Measurements from ENCODE around the gene SP7. TPM values are rescaled to one million over a fixed set of nuclear protein-coding genes. Genes with fewer than 3 reads are reported as not detected.
"Not testable (repeated sequence)": the region's sequence is repeated elsewhere in the genome, so short reads cannot be mapped to it uniquely, and the experiment has no call there.

SP7 gene
- total and polyA plus RNA-seq, 4 donors = 0.33 TPM; not detected in 3

- intact Hi-C loops (cut with DNase I) = no loop called here
- DNase-seq (no peak), ATAC-seq (ENCODE audit: low FRiP score) (no peak)
- Histone ChIP-seq H3K4me1 (ENCODE audit: control insufficient read depth in 1 of 2, insufficient read depth in 2 of 2, low read length in 2 of 2) (no peaks in the 10 kb centered on the region), H3K4me3 (ENCODE audit: low read length in 2 of 2) (no peak overlapping the region), H3K27ac (ENCODE audit: low read depth in 1 of 2, low read length in 2 of 2) (no peak overlapping the region), H3K9me3 (ENCODE audit: control insufficient read depth, low read length) (no peaks in the 10 kb centered on the region), H3K27me3 (ENCODE audit: control insufficient read depth in 1 of 2, insufficient read depth in 2 of 2, low read length in 1 of 2) (no peaks in the 10 kb centered on the region), H3K36me3 (ENCODE audit: control insufficient read depth in 1 of 2, insufficient read depth in 2 of 2, low read length in 1 of 2) (no peaks in the 10 kb centered on the region)
- WGBS, 2 donors = 84 to 85% methylated on average over 9 of the region's 9 CpGs
Measured at GRCh38 chr12:53340398-53340797, 4.2 kb upstream of the SP7 start.

- DNase-seq (no peak), ATAC-seq (ENCODE audit: low FRiP score) (no peak)
- H3K4me1 ChIP-seq (ENCODE audit: control insufficient read depth in 1 of 2, insufficient read depth in 2 of 2, low read length in 2 of 2) = no peaks in the 10 kb centered on the region
- WGBS, 2 donors = 42 to 45% methylated on average over 6 of the region's 6 CpGs
- H3K27ac ChIP-seq (ENCODE audit: low read depth in 1 of 2, low read length in 2 of 2) = no peak overlapping the region
- H3K4me3 ChIP-seq (ENCODE audit: low read length in 2 of 2) = no peak overlapping the region
- intact Hi-C loops (cut with DNase I) = no loop called here
- no peaks in the 10 kb centered on the region for H3K36me3 ChIP-seq (ENCODE audit: control insufficient read depth in 1 of 2, insufficient read depth in 2 of 2, low read length in 1 of 2)
- no peaks in the 10 kb centered on the region for H3K9me3 ChIP-seq (ENCODE audit: control insufficient read depth, low read length)
- no peaks in the 10 kb centered on the region for H3K27me3 ChIP-seq (ENCODE audit: control insufficient read depth in 1 of 2, insufficient read depth in 2 of 2, low read length in 1 of 2)
Measured at GRCh38 chr12:53338916-53339315, 2.8 kb upstream of the SP7 start.

- Histone ChIP-seq H3K27ac (ENCODE audit: low read depth in 1 of 2, low read length in 2 of 2) (no peak overlapping the region), H3K9me3 (ENCODE audit: control insufficient read depth, low read length) (no peaks in the 10 kb centered on the region), H3K36me3 (ENCODE audit: control insufficient read depth in 1 of 2, insufficient read depth in 2 of 2, low read length in 1 of 2) (no peaks in the 10 kb centered on the region), H3K4me3 (ENCODE audit: low read length in 2 of 2) (no peak overlapping the region), H3K4me1 (ENCODE audit: control insufficient read depth in 1 of 2, insufficient read depth in 2 of 2, low read length in 2 of 2) (no peaks in the 10 kb centered on the region), H3K27me3 (ENCODE audit: control insufficient read depth in 1 of 2, insufficient read depth in 2 of 2, low read length in 1 of 2) (no peaks in the 10 kb centered on the region)
- WGBS, 2 donors = 45 to 47% methylated on average over 11 of the region's 11 CpGs
- ATAC-seq (ENCODE audit: low FRiP score) = no peak
- intact Hi-C loops (cut with DNase I) = no loop called here
- no peak for DNase-seq
Measured at GRCh38 chr12:53338017-53338416, 1.9 kb upstream of the SP7 start.

GRCh38 chr12:53334822-53335221 lies 1.3 kb downstream of the SP7 start:
- intact Hi-C loops (cut with DNase I) = no loop called here
- Histone ChIP-seq H3K4me1 (ENCODE audit: control insufficient read depth in 1 of 2, insufficient read depth in 2 of 2, low read length in 2 of 2) (no peaks in the 10 kb centered on the region), H3K27ac (ENCODE audit: low read depth in 1 of 2, low read length in 2 of 2) (no peak overlapping the region), H3K36me3 (ENCODE audit: control insufficient read depth in 1 of 2, insufficient read depth in 2 of 2, low read length in 1 of 2) (no peaks in the 10 kb centered on the region), H3K27me3 (ENCODE audit: control insufficient read depth in 1 of 2, insufficient read depth in 2 of 2, low read length in 1 of 2) (no peaks in the 10 kb centered on the region), H3K9me3 (ENCODE audit: control insufficient read depth, low read length) (no peaks in the 10 kb centered on the region), H3K4me3 (ENCODE audit: low read length in 2 of 2) (no peak overlapping the region)
- DNase-seq (no peak), ATAC-seq (ENCODE audit: low FRiP score) (no peak)
- WGBS, 2 donors = 29 to 40% methylated on average over 8 of the region's 8 CpGs

- 65 to 70% methylated on average over 7 of the region's 7 CpGs for WGBS, 2 donors
- Histone ChIP-seq H3K27ac (ENCODE audit: low read depth in 1 of 2, low read length in 2 of 2) (no peak overlapping the region), H3K9me3 (ENCODE audit: control insufficient read depth, low read length) (no peaks in the 10 kb centered on the region), H3K36me3 (ENCODE audit: control insufficient read depth in 1 of 2, insufficient read depth in 2 of 2, low read length in 1 of 2) (no peaks in the 10 kb centered on the region), H3K4me3 (ENCODE audit: low read length in 2 of 2) (no peak overlapping the region), H3K4me1 (ENCODE audit: control insufficient read depth in 1 of 2, insufficient read depth in 2 of 2, low read length in 2 of 2) (no peaks in the 10 kb centered on the region), H3K27me3 (ENCODE audit: control insufficient read depth in 1 of 2, insufficient read depth in 2 of 2, low read length in 1 of 2) (no peaks in the 10 kb centered on the region)
- ATAC-seq (ENCODE audit: low FRiP score) (no peak), DNase-seq (no peak)
- intact Hi-C loops (cut with DNase I) = no loop called here
Measured at GRCh38 chr12:53333845-53334244, 2.3 kb downstream of the SP7 start.

- H3K9me3 ChIP-seq (ENCODE audit: control insufficient read depth, low read length) = no peaks in the 10 kb centered on the region
- no peak for ATAC-seq (ENCODE audit: low FRiP score)
- H3K4me3 ChIP-seq (ENCODE audit: low read length in 2 of 2) = no peak overlapping the region
- DNase-seq = no peak
- WGBS, 2 donors = 87 to 88% methylated on average over 4 of the region's 4 CpGs
- no peaks in the 10 kb centered on the region for H3K4me1 ChIP-seq (ENCODE audit: control insufficient read depth in 1 of 2, insufficient read depth in 2 of 2, low read length in 2 of 2)
- no peaks in the 10 kb centered on the region for H3K27me3 ChIP-seq (ENCODE audit: control insufficient read depth in 1 of 2, insufficient read depth in 2 of 2, low read length in 1 of 2)
- intact Hi-C loops (cut with DNase I) = no loop called here
- no peaks in the 10 kb centered on the region for H3K36me3 ChIP-seq (ENCODE audit: control insufficient read depth in 1 of 2, insufficient read depth in 2 of 2, low read length in 1 of 2)
- no peak overlapping the region for H3K27ac ChIP-seq (ENCODE audit: low read depth in 1 of 2, low read length in 2 of 2)
Measured at GRCh38 chr12:53333289-53333688, 2.9 kb downstream of the SP7 start.

- ATAC-seq (ENCODE audit: low FRiP score) (no peak), DNase-seq (no peak)
- no peak overlapping the region for H3K4me3 ChIP-seq (ENCODE audit: low read length in 2 of 2)
- no peak overlapping the region for H3K27ac ChIP-seq (ENCODE audit: low read depth in 1 of 2, low read length in 2 of 2)
- no peaks in the 10 kb centered on the region for H3K9me3 ChIP-seq (ENCODE audit: control insufficient read depth, low read length)
- intact Hi-C loops (cut with DNase I) = no loop called here
- WGBS, 2 donors = 58 to 60% methylated on average over 10 to 15 of the region's 15 CpGs
- no peaks in the 10 kb centered on the region for H3K36me3 ChIP-seq (ENCODE audit: control insufficient read depth in 1 of 2, insufficient read depth in 2 of 2, low read length in 1 of 2)
- no peaks in the 10 kb centered on the region for H3K4me1 ChIP-seq (ENCODE audit: control insufficient read depth in 1 of 2, insufficient read depth in 2 of 2, low read length in 2 of 2)
- H3K27me3 ChIP-seq (ENCODE audit: control insufficient read depth in 1 of 2, insufficient read depth in 2 of 2, low read length in 1 of 2) = no peaks in the 10 kb centered on the region
Measured at GRCh38 chr12:53332744-53333143, 3.4 kb downstream of the SP7 start.

GRCh38 chr12:53332339-53332738 lies 3.8 kb downstream of the SP7 start:
- not testable (repeated sequence) for H3K27me3 ChIP-seq (ENCODE audit: control insufficient read depth in 1 of 2, insufficient read depth in 2 of 2, low read length in 1 of 2); H3K36me3 ChIP-seq (ENCODE audit: control insufficient read depth in 1 of 2, insufficient read depth in 2 of 2, low read length in 1 of 2)

GRCh38 chr12:53330671-53331070 lies 5.5 kb downstream of the SP7 start:
- DNase-seq = no peak
- Histone ChIP-seq H3K4me1 (ENCODE audit: control insufficient read depth in 1 of 2, insufficient read depth in 2 of 2, low read length in 2 of 2) (no peaks in the 10 kb centered on the region), H3K27me3 (ENCODE audit: control insufficient read depth in 1 of 2, insufficient read depth in 2 of 2, low read length in 1 of 2) (no peaks in the 10 kb centered on the region), H3K9me3 (ENCODE audit: control insufficient read depth, low read length) (no peaks in the 10 kb centered on the region), H3K36me3 (ENCODE audit: control insufficient read depth in 1 of 2, insufficient read depth in 2 of 2, low read length in 1 of 2) (no peaks in the 10 kb centered on the region), H3K27ac (ENCODE audit: low read depth in 1 of 2, low read length in 2 of 2) (no peak overlapping the region), H3K4me3 (ENCODE audit: low read length in 2 of 2) (no peak overlapping the region)
- no peak for ATAC-seq (ENCODE audit: low FRiP score)
- 78 to 84% methylated on average over 5 of the region's 5 CpGs for WGBS, 2 donors
- intact Hi-C loops (cut with DNase I) = no loop called here

More at GRCh38 chr12:53332339-53332738, 3.8 kb downstream of the SP7 start:
- DNase-seq; H3K9me3 ChIP-seq (ENCODE audit: control insufficient read depth, low read length); H3K27ac ChIP-seq (ENCODE audit: low read depth in 1 of 2, low read length in 2 of 2); H3K4me1 ChIP-seq (ENCODE audit: control insufficient read depth in 1 of 2, insufficient read depth in 2 of 2, low read length in 2 of 2); H3K4me3 ChIP-seq (ENCODE audit: low read length in 2 of 2); intact Hi-C loops (cut with DNase I); ATAC-seq (ENCODE audit: low FRiP score): not testable (repeated sequence)

All from aorta (tissue), 5 donors.